Measurements from ENCODE around the gene OVOL2. TPM values are rescaled to one million over a fixed set of nuclear protein-coding genes. Genes with fewer than 3 reads are reported as not detected.

The OVOL2 gene
- total and polyA plus RNA-seq, 10 of the 15 experiments (the other 5 are each of a cell fraction or from before 2014, with no cell fraction given) = not detected

GRCh38 chr20:18077157-18077556, 19.4 kb upstream of the OVOL2 start (continued):
- TF ChIP-seq MYB (IDR thresholded peaks at IDR 0.05; ENCODE audit: borderline replicate concordance, low read depth, low read length) (no peak), CHD2 (IDR thresholded peaks at IDR 0.05; ENCODE audit: borderline replicate concordance, low read depth, low read length) (no peak), FOXM1 (IDR thresholded peaks at IDR 0.05; ENCODE audit: low read depth, low read length) (no peak), SP1 (IDR thresholded peaks at IDR 0.05; ENCODE audit: low read depth, low read length) (no peak)

GRCh38 chr20:18072532-18072931, 14.8 kb upstream of the OVOL2 start:
- FAIRE-seq (no peak), DNase-seq (ENCODE audit: low read depth, low spot score) (no peak), ATAC-seq (no peak)
- Histone ChIP-seq H3K36me3 (ENCODE audit: control insufficient read depth in 2 of 2, insufficient read depth in 2 of 2, low read length in 1 of 2) (no peaks in the 10 kb centered on the region), H3K4me3 (no peak overlapping the region), H3K4me1 (ENCODE audit: control insufficient read depth, insufficient read depth, low read length) (no peaks in the 10 kb centered on the region), H3K79me2 (ENCODE audit: control insufficient read depth, insufficient read depth, low read length) (no peaks in the 10 kb centered on the region), H3K9me3 (replicated peaks; ENCODE audit: control insufficient read depth, insufficient read depth, low read length) (no peaks in the 10 kb centered on the region), H3K4me2 (ENCODE audit: control insufficient read depth, insufficient read depth) (no peak overlapping the region), H4K20me1 (ENCODE audit: control insufficient read depth, insufficient read depth) (no peaks in the 10 kb centered on the region), H3K27ac (ENCODE audit: control insufficient read depth, insufficient read depth) (no peak overlapping the region), H3K9ac (ENCODE audit: control insufficient read depth, insufficient read depth, low read length) (no peak overlapping the region), H2AFZ (ENCODE audit: control insufficient read depth, low read depth, low read length) (no peak overlapping the region), H3K27me3 (replicated peaks in 1 of 2; ENCODE audit: control insufficient read depth in 2 of 2, insufficient read depth in 2 of 2, low read length in 1 of 2) (no peaks in the 10 kb centered on the region; a peak in 2 of 4 replicates)
- ChIA-PET SMC1A (ENCODE audit: uncharacterized antibody, unreplicated experiment) (no interaction called here), RAD21 (ENCODE audit: unreplicated experiment) (no interaction called here), CTCF (no interaction called here), POLR2A (no interaction called here)
- TF ChIP-seq NRF1 (conservative IDR thresholded peaks at IDR 0.05; ENCODE audit: low read depth, low read length) = no peak
- TF ChIP-seq RFX5 (IDR thresholded peaks at IDR 0.05; ENCODE audit: low read depth, low read length) = no peak
- TF ChIP-seq SMC3 (IDR thresholded peaks at IDR 0.05; ENCODE audit: borderline replicate concordance, low read length) = no peak
- no peak for TF ChIP-seq SIN3A (IDR thresholded peaks at IDR 0.05; ENCODE audit: low read depth, low read length)
- TF ChIP-seq, protein P1, sequence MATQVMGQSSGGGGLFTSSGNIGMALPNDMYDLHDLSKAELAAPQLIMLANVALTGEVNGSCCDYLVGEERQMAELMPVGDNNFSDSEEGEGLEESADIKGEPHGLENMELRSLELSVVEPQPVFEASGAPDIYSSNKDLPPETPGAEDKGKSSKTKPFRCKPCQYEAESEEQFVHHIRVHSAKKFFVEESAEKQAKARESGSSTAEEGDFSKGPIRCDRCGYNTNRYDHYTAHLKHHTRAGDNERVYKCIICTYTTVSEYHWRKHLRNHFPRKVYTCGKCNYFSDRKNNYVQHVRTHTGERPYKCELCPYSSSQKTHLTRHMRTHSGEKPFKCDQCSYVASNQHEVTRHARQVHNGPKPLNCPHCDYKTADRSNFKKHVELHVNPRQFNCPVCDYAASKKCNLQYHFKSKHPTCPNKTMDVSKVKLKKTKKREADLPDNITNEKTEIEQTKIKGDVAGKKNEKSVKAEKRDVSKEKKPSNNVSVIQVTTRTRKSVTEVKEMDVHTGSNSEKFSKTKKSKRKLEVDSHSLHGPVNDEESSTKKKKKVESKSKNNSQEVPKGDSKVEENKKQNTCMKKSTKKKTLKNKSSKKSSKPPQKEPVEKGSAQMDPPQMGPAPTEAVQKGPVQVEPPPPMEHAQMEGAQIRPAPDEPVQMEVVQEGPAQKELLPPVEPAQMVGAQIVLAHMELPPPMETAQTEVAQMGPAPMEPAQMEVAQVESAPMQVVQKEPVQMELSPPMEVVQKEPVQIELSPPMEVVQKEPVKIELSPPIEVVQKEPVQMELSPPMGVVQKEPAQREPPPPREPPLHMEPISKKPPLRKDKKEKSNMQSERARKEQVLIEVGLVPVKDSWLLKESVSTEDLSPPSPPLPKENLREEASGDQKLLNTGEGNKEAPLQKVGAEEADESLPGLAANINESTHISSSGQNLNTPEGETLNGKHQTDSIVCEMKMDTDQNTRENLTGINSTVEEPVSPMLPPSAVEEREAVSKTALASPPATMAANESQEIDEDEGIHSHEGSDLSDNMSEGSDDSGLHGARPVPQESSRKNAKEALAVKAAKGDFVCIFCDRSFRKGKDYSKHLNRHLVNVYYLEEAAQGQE (IDR thresholded peaks at IDR 0.05; ENCODE audit: low read depth, low read length) = no peak
- TF ChIP-seq, protein P2, sequence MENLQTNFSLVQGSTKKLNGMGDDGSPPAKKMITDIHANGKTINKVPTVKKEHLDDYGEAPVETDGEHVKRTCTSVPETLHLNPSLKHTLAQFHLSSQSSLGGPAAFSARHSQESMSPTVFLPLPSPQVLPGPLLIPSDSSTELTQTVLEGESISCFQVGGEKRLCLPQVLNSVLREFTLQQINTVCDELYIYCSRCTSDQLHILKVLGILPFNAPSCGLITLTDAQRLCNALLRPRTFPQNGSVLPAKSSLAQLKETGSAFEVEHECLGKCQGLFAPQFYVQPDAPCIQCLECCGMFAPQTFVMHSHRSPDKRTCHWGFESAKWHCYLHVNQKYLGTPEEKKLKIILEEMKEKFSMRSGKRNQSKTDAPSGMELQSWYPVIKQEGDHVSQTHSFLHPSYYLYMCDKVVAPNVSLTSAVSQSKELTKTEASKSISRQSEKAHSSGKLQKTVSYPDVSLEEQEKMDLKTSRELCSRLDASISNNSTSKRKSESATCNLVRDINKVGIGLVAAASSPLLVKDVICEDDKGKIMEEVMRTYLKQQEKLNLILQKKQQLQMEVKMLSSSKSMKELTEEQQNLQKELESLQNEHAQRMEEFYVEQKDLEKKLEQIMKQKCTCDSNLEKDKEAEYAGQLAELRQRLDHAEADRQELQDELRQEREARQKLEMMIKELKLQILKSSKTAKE (IDR thresholded peaks at IDR 0.05; ENCODE audit: low read depth, poor library complexity, severe bottlenecking) = no peak
- no peak for TF ChIP-seq CHD1 (IDR thresholded peaks at IDR 0.05; ENCODE audit: low read depth, low read length)
- no peak for TF ChIP-seq BHLHE40 (IDR thresholded peaks at IDR 0.05; ENCODE audit: borderline replicate concordance in 1 of 2, low read depth in 2 of 2, low read length in 1 of 2)
- no peak for TF ChIP-seq ELK1 (IDR thresholded peaks at IDR 0.05; ENCODE audit: low read depth, low read length)
- TF ChIP-seq ASH2L (IDR thresholded peaks at IDR 0.05; ENCODE audit: borderline replicate concordance, low read depth) = no peak
- no peak for TF ChIP-seq ZNF24 (IDR thresholded peaks at IDR 0.05)
- TF ChIP-seq RBBP5 (conservative IDR thresholded peaks at IDR 0.05) = no peak
- 51% methylated on average over 7 of the region's 7 CpGs for WGBS (ENCODE audit: insufficient coverage, insufficient replicate concordance, low lambda C conversion rate, missing lambda C conversion rate)
- BruUV-seq (replicated peaks) = no TSS peak
- in situ Hi-C loops (cut with MboI) (no loop called here), intact Hi-C loops (cut with micrococcal nuclease; ENCODE audit: unreplicated experiment) (no loop called here)
